MM.1S (cell line): ENCODE measurements around the gene NPLOC4.

Source experiments
- EZH2 ChIP-seq: fragments of 300-600 bp; sonication (generic); optimal IDR thresholded peaks from 2 replicates; pipeline ENCODE3; 2017; ENCODE audit warnings: low read depth, mild to moderate bottlenecking, antibody characterized with exemption, low read length, mixed read lengths
- TF ChIP-seq, protein P1 (sequence below): fragments of 300-600 bp; sonication (generic); IDR thresholded peaks from 2 replicates; pipeline ENCODE4 v1.5.1; 2016; ENCODE audit warnings: antibody characterized with exemption, low read length, mixed read lengths

DNA sequence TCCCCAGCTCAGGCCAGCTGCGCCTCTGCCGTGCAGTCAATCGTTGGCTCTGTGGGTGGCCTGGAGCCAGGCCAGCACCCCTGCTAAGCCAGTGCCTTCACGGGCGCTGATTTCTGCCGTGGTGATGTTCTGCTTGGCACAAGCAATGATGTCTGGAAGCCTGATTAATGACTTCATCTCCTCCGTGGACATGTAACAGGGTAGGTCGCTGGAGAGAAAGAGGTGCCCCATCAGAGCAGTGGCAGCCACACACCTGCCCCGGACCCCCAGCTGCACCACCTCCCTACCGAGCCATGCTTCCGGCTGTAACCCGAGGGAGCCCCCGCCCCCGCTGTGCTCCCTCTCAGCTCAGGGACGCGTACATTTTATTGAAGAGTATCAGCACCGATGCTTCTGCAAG lies 44.8 kb upstream of the NPLOC4 start:
- TF ChIP-seq, protein P1, sequence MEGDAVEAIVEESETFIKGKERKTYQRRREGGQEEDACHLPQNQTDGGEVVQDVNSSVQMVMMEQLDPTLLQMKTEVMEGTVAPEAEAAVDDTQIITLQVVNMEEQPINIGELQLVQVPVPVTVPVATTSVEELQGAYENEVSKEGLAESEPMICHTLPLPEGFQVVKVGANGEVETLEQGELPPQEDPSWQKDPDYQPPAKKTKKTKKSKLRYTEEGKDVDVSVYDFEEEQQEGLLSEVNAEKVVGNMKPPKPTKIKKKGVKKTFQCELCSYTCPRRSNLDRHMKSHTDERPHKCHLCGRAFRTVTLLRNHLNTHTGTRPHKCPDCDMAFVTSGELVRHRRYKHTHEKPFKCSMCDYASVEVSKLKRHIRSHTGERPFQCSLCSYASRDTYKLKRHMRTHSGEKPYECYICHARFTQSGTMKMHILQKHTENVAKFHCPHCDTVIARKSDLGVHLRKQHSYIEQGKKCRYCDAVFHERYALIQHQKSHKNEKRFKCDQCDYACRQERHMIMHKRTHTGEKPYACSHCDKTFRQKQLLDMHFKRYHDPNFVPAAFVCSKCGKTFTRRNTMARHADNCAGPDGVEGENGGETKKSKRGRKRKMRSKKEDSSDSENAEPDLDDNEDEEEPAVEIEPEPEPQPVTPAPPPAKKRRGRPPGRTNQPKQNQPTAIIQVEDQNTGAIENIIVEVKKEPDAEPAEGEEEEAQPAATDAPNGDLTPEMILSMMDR = no peak
- TF ChIP-seq EZH2 = no peak
